ENCODE results near the gene GLA.

The GLA gene

DNA sequence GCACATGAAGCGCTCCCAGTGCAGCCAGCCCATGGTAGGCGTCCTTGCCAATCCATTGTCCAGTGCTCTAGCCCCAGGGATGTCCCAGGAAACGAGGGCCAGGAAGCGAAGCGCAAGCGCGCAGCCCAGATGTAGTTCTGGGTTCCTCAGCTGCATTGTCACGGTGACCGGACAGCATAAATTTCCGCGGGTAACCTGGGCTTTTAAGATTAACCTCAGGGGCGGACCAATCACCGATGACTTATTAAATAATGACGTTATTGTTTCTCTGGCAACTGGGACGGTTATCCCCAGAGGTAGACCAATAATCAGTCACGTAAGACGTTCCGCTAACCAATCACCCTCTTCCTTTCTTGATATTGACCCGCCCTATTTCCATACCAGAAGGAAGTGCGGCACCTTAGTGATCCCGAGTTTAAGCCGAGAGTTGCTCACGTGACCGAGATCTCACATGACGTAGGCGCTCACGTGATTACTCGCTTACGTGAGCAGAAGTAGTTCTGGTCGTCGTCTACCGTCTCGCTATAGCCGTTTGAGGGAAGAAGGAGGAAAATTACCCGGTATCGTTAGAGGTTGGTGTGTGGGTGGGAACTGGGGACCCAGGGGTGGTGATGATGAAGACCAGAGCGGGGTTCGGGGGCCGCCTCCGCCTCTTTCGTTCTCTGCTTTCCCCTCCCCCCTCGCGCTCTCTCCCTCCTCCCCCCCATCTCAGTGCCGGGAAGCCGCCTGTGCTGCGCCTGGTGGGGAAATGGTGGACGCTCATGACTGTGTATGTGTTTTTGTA lies at the start of gene GLA, which contains the start of gene HNRNPH2:
TSS of gene GLA (minus strand) at position 178 of the 784 bp plus-strand sequence. CDS start at position 156, 22 bp downstream.
TSS of gene HNRNPH2 (plus strand) at position 475 of the 784 bp plus-strand sequence. CDS start 3,767 bp downstream, outside the sequence.
- Histone ChIP-seq H3K9me3 (ENCODE audit: control insufficient read depth in 2 of 2, low read length in 2 of 2) (no peaks in the 10 kb centered on the region), H3K4me1 (ENCODE audit: control insufficient read depth, insufficient read depth, low read length) (peaks cover 6% of the 10 kb centered on the region), H3K27me3 (ENCODE audit: control insufficient read depth in 1 of 2, insufficient read depth in 2 of 2, low read length in 2 of 2) (peaks cover 0 to 5% of the 10 kb centered on the region in 2 donors), H3K9ac (ENCODE audit: low read length in 2 of 2) (peak within 1 kb of the TSS; percentile 87 to 90), H3K4me3 (ENCODE audit: low read length in 2 of 2) (peak within 1 kb of the TSS; percentile 88 to 96), H3K36me3 (ENCODE audit: control insufficient read depth in 2 of 2, insufficient read depth in 2 of 2, low read length in 2 of 2) (peaks cover 5 to 10% of the 10 kb centered on the region in 2 donors), H3K27ac (ENCODE audit: low read length) (peak within 1 kb of the TSS; percentile 95)

DNA sequence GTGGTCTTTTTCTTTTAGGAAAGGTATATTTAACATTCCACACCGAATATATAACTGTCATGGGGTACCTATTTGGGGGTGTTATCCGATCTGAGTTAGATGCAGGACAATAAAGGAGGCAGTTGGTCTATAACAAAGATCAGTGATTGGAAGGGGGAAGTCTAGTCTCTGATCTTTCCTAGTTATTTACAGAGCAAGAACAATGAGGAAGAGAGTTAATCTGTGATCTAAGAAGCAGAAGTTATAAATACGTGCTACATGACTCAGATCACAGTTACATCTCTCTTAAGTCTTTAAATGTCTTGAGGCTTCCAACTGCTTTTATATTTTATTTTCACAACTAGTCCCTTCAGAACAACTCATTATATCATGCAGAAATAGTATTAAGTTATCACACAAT lies 44.3 kb upstream of the GLA start:
- Histone ChIP-seq H3K4me1 (ENCODE audit: control insufficient read depth, insufficient read depth, low read length) (peaks cover 2% of the 10 kb centered on the region), H3K9me3 (ENCODE audit: control insufficient read depth in 2 of 2, low read length in 2 of 2) (no peaks in the 10 kb centered on the region), H3K27ac (ENCODE audit: low read length) (no peak overlapping the region), H3K36me3 (ENCODE audit: control insufficient read depth in 2 of 2, insufficient read depth in 2 of 2, low read length in 2 of 2) (peaks cover 0 to 5% of the 10 kb centered on the region in 2 donors), H3K27me3 (ENCODE audit: control insufficient read depth in 1 of 2, insufficient read depth in 2 of 2, low read length in 2 of 2) (peaks cover 0 to 2% of the 10 kb centered on the region in 2 donors), H3K9ac (ENCODE audit: low read length in 2 of 2) (no peak overlapping the region), H3K4me3 (ENCODE audit: low read length in 2 of 2) (no peak overlapping the region)

DNA sequence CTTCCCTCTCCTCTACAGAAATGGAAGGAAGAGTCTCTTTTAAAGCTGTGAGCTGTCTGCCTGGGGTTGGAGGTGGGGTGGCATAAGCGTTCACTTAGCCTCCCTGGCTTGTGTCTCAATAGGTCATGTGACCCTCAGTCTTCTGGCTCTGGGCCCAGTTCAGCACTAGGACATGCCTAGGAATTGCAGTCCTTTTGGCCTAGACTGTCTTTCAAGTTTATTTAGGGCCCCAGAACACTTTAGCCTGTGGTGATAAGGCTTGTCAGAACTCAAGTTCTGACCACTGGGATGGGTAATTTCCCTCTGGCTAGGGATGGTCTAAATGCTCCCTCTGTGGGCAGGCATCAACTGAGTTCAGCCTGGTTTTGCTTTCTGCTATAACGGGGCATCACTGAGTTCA lies 43.2 kb upstream of the GLA start:
- peaks cover 0 to 5% of the 10 kb centered on the region in 2 donors for H3K36me3 ChIP-seq (ENCODE audit: control insufficient read depth in 2 of 2, insufficient read depth in 2 of 2, low read length in 2 of 2)
- no peak overlapping the region for H3K9ac ChIP-seq (ENCODE audit: low read length in 2 of 2)
- no peaks in the 10 kb centered on the region for H3K9me3 ChIP-seq (ENCODE audit: control insufficient read depth in 2 of 2, low read length in 2 of 2)
- H3K4me3 ChIP-seq (ENCODE audit: low read length in 2 of 2) = peak overlapping the region in 1 of 2 donors; percentile 3
- peaks cover 2% of the 10 kb centered on the region for H3K4me1 ChIP-seq (ENCODE audit: control insufficient read depth, insufficient read depth, low read length)
- H3K27me3 ChIP-seq (ENCODE audit: control insufficient read depth in 1 of 2, insufficient read depth in 2 of 2, low read length in 2 of 2) = peaks cover 0 to 2% of the 10 kb centered on the region in 2 donors
- no peak overlapping the region for H3K27ac ChIP-seq (ENCODE audit: low read length)

DNA sequence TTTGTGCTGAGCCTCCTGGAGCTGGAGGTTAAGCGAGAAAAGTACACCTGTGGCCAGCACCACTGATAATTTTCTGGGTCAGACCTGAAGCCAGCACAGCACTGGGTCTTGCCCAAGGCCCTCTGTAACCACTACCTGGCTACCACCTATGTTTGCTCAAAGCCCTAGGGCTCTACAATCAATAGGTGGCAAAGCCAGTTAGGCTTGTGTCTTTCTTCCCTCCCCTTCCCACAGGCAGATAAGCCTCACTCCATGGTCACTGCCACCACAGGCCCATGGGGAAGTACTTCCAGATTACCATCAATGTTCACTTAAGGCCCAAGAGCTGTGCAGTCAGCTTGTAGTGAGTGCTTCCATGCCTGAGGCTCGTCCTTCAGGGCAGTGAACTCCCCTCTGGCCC lies 42.4 kb upstream of the GLA start:
- H3K27me3 ChIP-seq (ENCODE audit: control insufficient read depth in 1 of 2, insufficient read depth in 2 of 2, low read length in 2 of 2) = peaks cover 0 to 2% of the 10 kb centered on the region in 2 donors
- H3K27ac ChIP-seq (ENCODE audit: low read length) = no peak overlapping the region
- H3K9me3 ChIP-seq (ENCODE audit: control insufficient read depth in 2 of 2, low read length in 2 of 2) = no peaks in the 10 kb centered on the region
- peaks cover 0 to 5% of the 10 kb centered on the region in 2 donors for H3K36me3 ChIP-seq (ENCODE audit: control insufficient read depth in 2 of 2, insufficient read depth in 2 of 2, low read length in 2 of 2)
- no peak overlapping the region for H3K4me3 ChIP-seq (ENCODE audit: low read length in 2 of 2)
- peaks cover 2% of the 10 kb centered on the region for H3K4me1 ChIP-seq (ENCODE audit: control insufficient read depth, insufficient read depth, low read length)
- H3K9ac ChIP-seq (ENCODE audit: low read length in 2 of 2) = no peak overlapping the region

DNA sequence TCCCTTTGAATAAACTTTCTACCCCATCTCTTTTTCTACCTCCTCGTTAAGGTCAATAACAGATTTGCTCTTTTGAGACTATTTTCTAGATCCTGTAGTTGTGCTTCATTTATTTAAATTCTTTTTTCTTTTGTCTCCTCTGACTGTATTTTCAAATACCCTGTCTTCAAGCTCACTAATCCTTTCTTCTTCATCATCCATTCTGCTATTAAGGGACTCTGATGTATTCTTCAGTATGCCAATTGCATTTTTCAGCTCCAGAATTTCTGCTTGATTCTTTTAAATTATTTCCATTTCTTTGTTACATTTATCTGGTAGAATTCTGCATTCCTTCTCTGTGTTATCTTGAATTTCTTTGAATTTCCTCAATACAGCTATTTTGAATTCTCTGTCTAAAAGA lies 41.6 kb upstream of the GLA start:
- Histone ChIP-seq H3K9ac (ENCODE audit: low read length in 2 of 2) (no peak overlapping the region), H3K9me3 (ENCODE audit: control insufficient read depth in 2 of 2, low read length in 2 of 2) (no peaks in the 10 kb centered on the region), H3K27ac (ENCODE audit: low read length) (no peak overlapping the region), H3K27me3 (ENCODE audit: control insufficient read depth in 1 of 2, insufficient read depth in 2 of 2, low read length in 2 of 2) (peaks cover 0 to 2% of the 10 kb centered on the region in 2 donors), H3K4me1 (ENCODE audit: control insufficient read depth, insufficient read depth, low read length) (peaks cover 2% of the 10 kb centered on the region), H3K36me3 (ENCODE audit: control insufficient read depth in 2 of 2, insufficient read depth in 2 of 2, low read length in 2 of 2) (peaks cover 0 to 5% of the 10 kb centered on the region in 2 donors), H3K4me3 (ENCODE audit: low read length in 2 of 2) (no peak overlapping the region)

DNA sequence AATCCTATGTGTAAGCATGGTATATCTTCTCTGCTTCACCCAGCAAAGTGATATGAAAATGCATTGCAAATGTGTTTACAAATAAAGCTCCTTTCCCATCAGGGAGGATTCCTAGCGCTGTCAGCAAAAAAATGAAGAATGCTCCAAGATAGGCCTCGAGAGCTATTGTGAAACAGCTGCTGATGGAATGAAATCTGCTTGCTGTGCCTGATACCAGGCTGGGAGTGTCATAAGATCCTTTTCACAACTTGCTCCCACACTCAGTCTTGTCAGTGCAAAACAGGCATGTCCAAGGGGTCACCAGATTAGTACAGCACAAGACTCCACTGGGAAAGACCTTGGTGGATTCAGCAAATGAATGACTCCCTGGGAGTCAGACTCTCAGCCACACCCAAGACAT lies 34.4 kb upstream of the GLA start:
- Histone ChIP-seq H3K9me3 (ENCODE audit: control insufficient read depth in 2 of 2, low read length in 2 of 2) (peaks cover 0 to 5% of the 10 kb centered on the region in 2 donors), H3K27ac (ENCODE audit: low read length) (no peak overlapping the region), H3K4me3 (ENCODE audit: low read length in 2 of 2) (no peak overlapping the region), H3K4me1 (ENCODE audit: control insufficient read depth, insufficient read depth, low read length) (no peaks in the 10 kb centered on the region), H3K36me3 (ENCODE audit: control insufficient read depth in 2 of 2, insufficient read depth in 2 of 2, low read length in 2 of 2) (peaks cover 13 to 16% of the 10 kb centered on the region in 2 donors), H3K9ac (ENCODE audit: low read length in 2 of 2) (no peak overlapping the region), H3K27me3 (ENCODE audit: control insufficient read depth in 1 of 2, insufficient read depth in 2 of 2, low read length in 2 of 2) (no peaks in the 10 kb centered on the region)

DNA sequence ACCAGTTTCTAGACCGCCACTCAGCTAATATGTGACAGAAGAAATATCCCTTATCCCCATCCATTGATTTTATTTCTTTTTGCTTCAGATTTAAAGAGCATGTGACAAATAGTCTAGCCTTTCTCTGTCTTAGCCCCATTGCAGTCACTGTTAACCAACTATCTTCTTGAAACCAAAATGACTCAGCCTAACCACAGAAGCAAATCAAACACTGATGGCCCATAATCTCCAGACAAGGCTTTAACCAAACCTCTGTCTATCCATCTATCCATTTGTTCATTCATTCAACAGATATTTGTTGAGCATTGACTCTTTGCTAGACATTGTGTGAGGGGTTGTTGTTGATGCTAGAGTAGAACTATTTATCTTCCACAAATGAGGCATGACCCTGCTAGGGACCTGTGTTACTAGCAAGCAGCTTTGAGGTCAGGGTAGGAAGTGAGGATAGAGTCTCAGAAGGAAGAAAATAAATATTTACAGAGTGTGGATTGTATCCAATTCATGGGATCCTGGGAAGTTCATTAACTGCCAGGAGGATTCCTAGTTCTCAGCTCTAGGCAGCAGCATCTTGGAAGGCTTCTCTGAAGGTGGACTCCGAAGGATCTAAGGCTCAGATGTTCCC lies 22.8 kb upstream of the GLA start:
- H3K27me3 ChIP-seq (ENCODE audit: control insufficient read depth in 1 of 2, insufficient read depth in 2 of 2, low read length in 2 of 2) = no peaks in the 10 kb centered on the region
- H3K9me3 ChIP-seq (ENCODE audit: control insufficient read depth in 2 of 2, low read length in 2 of 2) = no peaks in the 10 kb centered on the region
- H3K27ac ChIP-seq (ENCODE audit: low read length) = no peak overlapping the region
- H3K36me3 ChIP-seq (ENCODE audit: control insufficient read depth in 2 of 2, insufficient read depth in 2 of 2, low read length in 2 of 2) = peaks cover 0 to 13% of the 10 kb centered on the region in 2 donors
- no peaks in the 10 kb centered on the region for H3K4me1 ChIP-seq (ENCODE audit: control insufficient read depth, insufficient read depth, low read length)
- H3K9ac ChIP-seq (ENCODE audit: low read length in 2 of 2) = no peak overlapping the region
- H3K4me3 ChIP-seq (ENCODE audit: low read length in 2 of 2) = no peak overlapping the region

DNA sequence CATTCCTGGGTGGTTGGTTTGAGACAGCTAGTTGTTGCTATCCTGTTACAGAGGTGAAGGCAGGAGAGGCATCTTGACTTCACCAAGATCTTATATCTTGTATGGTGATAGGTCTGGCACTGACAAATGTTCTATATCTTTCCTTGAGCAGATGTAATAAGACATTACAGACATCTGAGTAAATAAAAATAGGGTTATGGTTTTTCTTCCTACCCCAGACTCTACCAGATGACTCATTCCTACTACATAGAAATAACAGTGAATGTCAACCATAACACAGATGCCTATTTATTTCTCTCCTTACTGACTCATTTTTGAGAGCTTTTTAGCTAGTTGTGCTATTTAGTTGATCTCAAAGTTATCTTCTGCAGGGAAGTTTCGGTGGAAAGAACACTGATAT lies 22.2 kb upstream of the GLA start:
- Histone ChIP-seq H3K36me3 (ENCODE audit: control insufficient read depth in 2 of 2, insufficient read depth in 2 of 2, low read length in 2 of 2) (peaks cover 0 to 13% of the 10 kb centered on the region in 2 donors), H3K4me3 (ENCODE audit: low read length in 2 of 2) (no peak overlapping the region), H3K27ac (ENCODE audit: low read length) (no peak overlapping the region), H3K27me3 (ENCODE audit: control insufficient read depth in 1 of 2, insufficient read depth in 2 of 2, low read length in 2 of 2) (no peaks in the 10 kb centered on the region), H3K9ac (ENCODE audit: low read length in 2 of 2) (no peak overlapping the region), H3K9me3 (ENCODE audit: control insufficient read depth in 2 of 2, low read length in 2 of 2) (no peaks in the 10 kb centered on the region), H3K4me1 (ENCODE audit: control insufficient read depth, insufficient read depth, low read length) (no peaks in the 10 kb centered on the region)

DNA sequence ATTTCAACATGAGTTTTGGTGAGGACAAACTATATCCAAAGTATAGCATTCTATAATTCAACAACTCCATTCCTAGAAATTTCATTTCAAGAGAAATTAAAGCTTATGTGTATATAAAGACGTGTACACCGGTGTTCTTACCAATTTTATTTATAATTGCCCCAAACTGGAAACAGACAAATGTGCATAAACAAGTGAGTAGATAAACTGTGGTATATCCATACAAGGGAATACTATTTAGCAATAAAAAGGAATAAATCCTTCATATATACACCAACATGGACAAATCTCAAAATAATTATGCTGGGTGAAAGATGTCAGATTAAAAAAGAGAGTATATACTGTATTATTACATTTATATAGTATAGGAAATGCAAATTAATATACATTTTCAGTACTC lies 20.2 kb upstream of the GLA start:
- Histone ChIP-seq H3K27me3 (ENCODE audit: control insufficient read depth in 1 of 2, insufficient read depth in 2 of 2, low read length in 2 of 2) (no peaks in the 10 kb centered on the region), H3K36me3 (ENCODE audit: control insufficient read depth in 2 of 2, insufficient read depth in 2 of 2, low read length in 2 of 2) (peaks cover 2 to 13% of the 10 kb centered on the region in 2 donors), H3K4me1 (ENCODE audit: control insufficient read depth, insufficient read depth, low read length) (no peaks in the 10 kb centered on the region), H3K9me3 (ENCODE audit: control insufficient read depth in 2 of 2, low read length in 2 of 2) (no peaks in the 10 kb centered on the region), H3K27ac (ENCODE audit: low read length) (no peak overlapping the region), H3K9ac (ENCODE audit: low read length in 2 of 2) (no peak overlapping the region), H3K4me3 (ENCODE audit: low read length in 2 of 2) (no peak overlapping the region)

DNA sequence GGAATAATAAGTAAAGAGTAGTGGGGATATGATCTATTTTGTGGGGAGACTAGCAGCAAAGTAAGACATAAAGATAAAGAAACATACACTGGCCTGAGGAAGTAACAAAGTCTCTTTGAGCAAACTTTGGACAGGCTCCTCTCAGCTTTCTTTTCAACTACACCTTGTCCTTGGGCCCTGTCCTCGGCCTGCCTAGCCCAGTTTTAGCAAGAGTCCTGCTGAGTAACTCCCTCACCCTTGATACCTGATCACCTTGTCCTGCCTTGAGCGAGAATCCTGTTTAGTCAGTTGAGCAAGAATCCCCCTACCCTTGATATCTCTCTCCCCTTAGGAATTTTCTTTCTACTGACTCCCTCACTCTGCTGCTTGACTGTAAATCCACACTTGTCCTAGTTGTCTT lies 11.8 kb upstream of the GLA start:
- Histone ChIP-seq H3K9ac (ENCODE audit: low read length in 2 of 2) (peak overlapping the region in 1 of 2 donors; percentile 89), H3K9me3 (ENCODE audit: control insufficient read depth in 2 of 2, low read length in 2 of 2) (no peaks in the 10 kb centered on the region), H3K4me3 (ENCODE audit: low read length in 2 of 2) (no peak overlapping the region), H3K27me3 (ENCODE audit: control insufficient read depth in 1 of 2, insufficient read depth in 2 of 2, low read length in 2 of 2) (peaks cover 0 to 3% of the 10 kb centered on the region in 2 donors), H3K36me3 (ENCODE audit: control insufficient read depth in 2 of 2, insufficient read depth in 2 of 2, low read length in 2 of 2) (peaks cover 0 to 2% of the 10 kb centered on the region in 2 donors), H3K4me1 (ENCODE audit: control insufficient read depth, insufficient read depth, low read length) (peaks cover 14% of the 10 kb centered on the region), H3K27ac (ENCODE audit: low read length) (no peak overlapping the region)
